Activated CD8-positive, alpha-beta T cell treated with anti-CD3 and anti-CD28 coated beads for 36 hours (primary cell): ENCODE measurements around the gene FIBCD1. TPM values are rescaled to one million over a fixed set of nuclear protein-coding genes. Genes with fewer than 3 reads are reported as not detected.

Experiments used
- ATAC-seq: fragments of 200-7000 bp; cut with Tn5 transposase; one replicate; pipeline ENCODE4 v1.10.0; 2021; ENCODE audit warnings: mild to moderate bottlenecking, moderate library complexity
- CTCF ChIA-PET: fragments of 350-600 bp; sonication (Branson Sonifier 250); formaldehyde crosslinking; loops from one replicate; lab custom pipeline; 2021; ENCODE audit warnings: antibody characterized with exemption; lab: Charles Lee
- POLR2A ChIA-PET: fragments of 350-600 bp; sonication (Branson Sonifier 250); formaldehyde crosslinking; loops from one replicate; lab custom pipeline; 2021; ENCODE audit warnings: antibody characterized with exemption; lab: Charles Lee
- DNase-seq: peaks from one replicate; pipeline ENCODE4 v3.0.0-alpha.2; 2020
- H3K27ac Mint-ChIP-seq: one replicate; pipeline ENCODE4 v1.8.0; 2021; ENCODE audit warnings: mild to moderate bottlenecking, mixed read lengths
- H3K27me3 Mint-ChIP-seq: one replicate; pipeline ENCODE4 v1.8.0; 2021; ENCODE audit warnings: mixed read lengths
- H3K36me3 Mint-ChIP-seq: one replicate; pipeline ENCODE4 v1.8.0; 2021; ENCODE audit warnings: low read depth, mixed read lengths
- H3K4me1 Mint-ChIP-seq: one replicate; pipeline ENCODE4 v1.8.0; 2021; ENCODE audit warnings: low read depth, mixed read lengths
- H3K4me3 Mint-ChIP-seq: one replicate; pipeline ENCODE4 v1.8.0; 2021; ENCODE audit warnings: mild to moderate bottlenecking, moderate library complexity, mixed read lengths
- H3K9me3 Mint-ChIP-seq: one replicate; pipeline ENCODE4 v1.8.0; 2021; ENCODE audit warnings: mixed read lengths
- intact Hi-C: fragments of 100-400 bp; cut with micrococcal nuclease; formaldehyde crosslinking; loops from one replicate; pipeline ENCODE4 v1.10.0; 2022
- total RNA-seq, 2 experiments: library from RNA; stranded (reverse); gene quantifications; one replicate each; pipeline ENCODE4 v1.2.3, GENCODE V29; 2021
- TF ChIP-seq, protein P1 (sequence below): fragments of 200-600 bp; IDR thresholded peaks from one replicate; pipeline ENCODE4 v1.8.0; 2022; ENCODE audit warnings: antibody characterized with exemption, mild to moderate bottlenecking

FIBCD1 gene
- total RNA-seq, 2 experiments from 2014 or later = not detected

DNA sequence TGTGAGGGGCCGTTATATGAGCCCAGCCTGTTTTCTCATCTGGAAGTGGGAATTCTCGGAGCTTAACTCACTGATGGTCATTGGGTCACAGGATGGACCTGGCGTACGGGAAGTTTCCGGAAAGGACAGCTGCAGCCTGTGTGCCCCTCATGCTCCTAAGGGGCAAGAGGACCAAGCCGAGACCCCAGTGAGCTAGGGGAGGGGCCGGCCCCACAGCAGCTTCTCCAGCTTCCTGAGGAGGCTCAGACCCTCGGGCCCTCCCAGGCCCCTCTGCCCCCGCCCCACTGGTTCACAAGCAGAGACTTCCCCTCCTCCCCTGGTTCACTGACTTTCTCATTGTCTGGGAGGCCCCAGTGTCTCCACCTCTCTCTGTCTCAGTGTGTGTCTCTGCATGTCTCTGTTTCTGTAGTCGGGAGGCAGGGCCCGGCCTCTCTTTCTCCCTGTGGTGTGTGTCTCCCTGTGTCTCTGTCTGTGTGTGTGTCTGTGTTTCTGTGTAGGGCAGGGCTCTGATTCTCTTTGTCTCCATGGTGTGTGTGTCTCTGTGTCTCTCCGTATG is 32.3 kb upstream of the FIBCD1 start:
- CTCF ChIA-PET = no interaction called here
- Mint-ChIP-seq H3K4me1 (no peaks in the 10 kb centered on the region), H3K36me3 (no peaks in the 10 kb centered on the region), H3K9me3 (no peaks in the 10 kb centered on the region), H3K27ac (no peak overlapping the region), H3K27me3 (peaks cover 16% of the 10 kb centered on the region), H3K4me3 (no peak overlapping the region)
- TF ChIP-seq, protein P1, sequence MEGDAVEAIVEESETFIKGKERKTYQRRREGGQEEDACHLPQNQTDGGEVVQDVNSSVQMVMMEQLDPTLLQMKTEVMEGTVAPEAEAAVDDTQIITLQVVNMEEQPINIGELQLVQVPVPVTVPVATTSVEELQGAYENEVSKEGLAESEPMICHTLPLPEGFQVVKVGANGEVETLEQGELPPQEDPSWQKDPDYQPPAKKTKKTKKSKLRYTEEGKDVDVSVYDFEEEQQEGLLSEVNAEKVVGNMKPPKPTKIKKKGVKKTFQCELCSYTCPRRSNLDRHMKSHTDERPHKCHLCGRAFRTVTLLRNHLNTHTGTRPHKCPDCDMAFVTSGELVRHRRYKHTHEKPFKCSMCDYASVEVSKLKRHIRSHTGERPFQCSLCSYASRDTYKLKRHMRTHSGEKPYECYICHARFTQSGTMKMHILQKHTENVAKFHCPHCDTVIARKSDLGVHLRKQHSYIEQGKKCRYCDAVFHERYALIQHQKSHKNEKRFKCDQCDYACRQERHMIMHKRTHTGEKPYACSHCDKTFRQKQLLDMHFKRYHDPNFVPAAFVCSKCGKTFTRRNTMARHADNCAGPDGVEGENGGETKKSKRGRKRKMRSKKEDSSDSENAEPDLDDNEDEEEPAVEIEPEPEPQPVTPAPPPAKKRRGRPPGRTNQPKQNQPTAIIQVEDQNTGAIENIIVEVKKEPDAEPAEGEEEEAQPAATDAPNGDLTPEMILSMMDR = no peak
- ATAC-seq (no peak), DNase-seq (no peak)
- intact Hi-C loops = no loop called here
- POLR2A ChIA-PET = no interaction called here

DNA sequence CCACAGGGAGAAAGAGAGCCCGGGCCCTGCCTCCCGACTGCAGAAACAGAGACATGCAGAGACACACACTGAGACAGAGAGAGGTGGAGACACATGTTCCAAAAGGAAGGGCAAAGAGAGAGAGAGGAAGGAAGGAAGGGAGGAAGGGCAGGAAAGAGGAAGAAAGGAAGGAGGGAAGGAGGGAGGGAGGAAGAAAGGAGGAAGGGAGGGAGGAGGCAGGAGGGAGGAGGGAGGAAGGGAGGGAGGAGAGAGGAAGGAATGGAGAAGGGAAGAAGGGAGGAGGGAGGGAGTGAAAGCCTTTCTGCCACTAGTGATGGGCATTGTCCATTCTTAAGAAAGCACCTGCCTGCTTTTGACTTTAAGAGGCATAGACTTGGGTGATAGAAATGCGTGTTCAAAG is 31.8 kb upstream of the FIBCD1 start:
- Mint-ChIP-seq H3K4me1 (no peaks in the 10 kb centered on the region), H3K9me3 (no peaks in the 10 kb centered on the region), H3K4me3 (no peak overlapping the region), H3K27ac (no peak overlapping the region), H3K36me3 (no peaks in the 10 kb centered on the region), H3K27me3 (peaks cover 16% of the 10 kb centered on the region)
- intact Hi-C loops = no loop called here
- no peak for DNase-seq
- ChIA-PET POLR2A (no interaction called here), CTCF (no interaction called here)
- no peak for ATAC-seq
- TF ChIP-seq, protein P1 = no peak

DNA sequence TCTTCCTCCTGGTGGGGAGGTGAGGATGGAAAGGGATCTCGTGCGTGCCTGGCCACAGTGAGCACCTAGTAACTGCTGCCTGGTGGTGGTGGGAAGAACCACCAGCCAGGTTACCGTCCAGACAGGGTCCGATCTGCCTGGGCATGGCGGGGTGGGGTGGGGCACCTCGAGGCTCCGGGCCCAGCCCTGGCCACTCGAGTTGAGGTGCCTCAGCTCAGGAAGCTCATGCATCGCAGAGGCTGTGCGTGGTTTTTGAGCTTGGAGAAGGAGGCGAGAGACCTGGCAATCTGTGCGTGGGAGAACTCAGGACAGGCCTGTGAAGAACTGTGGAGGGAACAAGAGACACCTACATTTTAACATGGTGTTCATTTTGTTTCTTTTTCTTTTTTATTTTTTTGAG is 31.0 kb upstream of the FIBCD1 start:
- Mint-ChIP-seq H3K9me3 (no peaks in the 10 kb centered on the region), H3K36me3 (no peaks in the 10 kb centered on the region), H3K4me1 (no peaks in the 10 kb centered on the region), H3K27me3 (peaks cover 16% of the 10 kb centered on the region), H3K4me3 (no peak overlapping the region), H3K27ac (no peak overlapping the region)
- TF ChIP-seq, protein P1 = no peak
- ChIA-PET CTCF (no interaction called here), POLR2A (no interaction called here)
- ATAC-seq (no peak), DNase-seq (no peak)
- intact Hi-C loops = no loop called here

DNA sequence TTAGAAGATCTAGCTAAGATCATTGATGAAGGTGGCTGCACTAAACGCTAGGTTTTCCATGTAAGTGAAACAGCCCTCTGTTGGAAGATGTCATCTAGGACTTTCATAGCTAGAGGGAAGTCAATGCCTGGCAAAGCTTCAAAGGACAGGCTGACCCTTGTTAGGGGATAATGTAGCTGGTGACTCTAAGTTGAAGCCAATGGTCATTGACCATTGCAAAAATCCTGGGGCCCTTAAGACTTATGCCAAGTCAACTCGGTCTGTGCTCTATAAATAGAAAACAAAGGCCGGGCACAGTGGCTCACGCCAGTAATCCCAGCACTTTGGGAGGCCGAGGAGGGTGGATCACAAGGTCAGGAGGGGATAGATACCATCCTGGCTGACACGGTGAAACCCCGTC is 26.6 kb upstream of the FIBCD1 start:
- Mint-ChIP-seq H3K4me3 (no peak overlapping the region), H3K4me1 (no peaks in the 10 kb centered on the region), H3K27ac (no peak overlapping the region), H3K9me3 (no peaks in the 10 kb centered on the region), H3K27me3 (no peaks in the 10 kb centered on the region), H3K36me3 (no peaks in the 10 kb centered on the region)
- TF ChIP-seq, protein P1 = no peak
- intact Hi-C loops = no loop called here
- ChIA-PET CTCF (interaction anchor here (0.7 to 0.8 kb wide), 2 partner anchors 31 to 81 kb away, joined by 3 read pairs; no protein-coding TSS in a partner anchor), POLR2A (interaction anchor here (0.7 kb wide), 1 partner anchor 1403 kb away, joined by 3 read pairs; no protein-coding TSS in a partner anchor)
- DNase-seq (no peak), ATAC-seq (no peak)

DNA sequence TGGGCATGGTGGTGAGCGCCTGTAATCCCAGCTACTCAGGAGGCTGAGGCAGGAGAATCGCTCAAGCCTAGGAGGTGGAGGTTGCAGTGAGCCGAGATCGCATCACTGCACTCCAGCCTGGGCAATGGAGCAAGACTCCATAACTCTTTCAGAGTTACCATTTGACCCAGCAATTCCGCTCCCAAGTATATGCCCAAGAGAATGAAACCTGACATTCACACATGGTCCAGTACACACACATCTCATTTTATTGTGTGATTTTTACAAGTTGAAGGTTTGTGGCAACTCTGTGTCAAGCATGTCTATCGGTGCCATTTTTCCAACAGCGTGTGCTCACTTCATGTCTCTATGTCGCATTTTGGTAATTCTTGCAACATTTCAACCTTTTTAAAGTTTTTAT is 24.9 kb upstream of the FIBCD1 start:
- CTCF ChIA-PET = no interaction called here
- no peak for ATAC-seq

More for the DNA sequence above, 24.9 kb upstream of the FIBCD1 start:
- Mint-ChIP-seq H3K27ac (no peak overlapping the region), H3K36me3 (no peaks in the 10 kb centered on the region), H3K27me3 (no peaks in the 10 kb centered on the region), H3K9me3 (peaks cover under 1% of the 10 kb centered on the region), H3K4me3 (no peak overlapping the region), H3K4me1 (no peaks in the 10 kb centered on the region)
- DNase-seq = no peak
- POLR2A ChIA-PET = no interaction called here
- intact Hi-C loops = no loop called here
- TF ChIP-seq, protein P1 = no peak
